Putamen (tissue), 1 donor: ENCODE measurements around the gene ZC3H18.

ENCODE experiments used
- DNase-seq: peaks from one replicate; pipeline ENCODE4 v3.0.0-alpha.2; 2016; ENCODE audit warnings: low spot score

The ZC3H18 gene

DNA sequence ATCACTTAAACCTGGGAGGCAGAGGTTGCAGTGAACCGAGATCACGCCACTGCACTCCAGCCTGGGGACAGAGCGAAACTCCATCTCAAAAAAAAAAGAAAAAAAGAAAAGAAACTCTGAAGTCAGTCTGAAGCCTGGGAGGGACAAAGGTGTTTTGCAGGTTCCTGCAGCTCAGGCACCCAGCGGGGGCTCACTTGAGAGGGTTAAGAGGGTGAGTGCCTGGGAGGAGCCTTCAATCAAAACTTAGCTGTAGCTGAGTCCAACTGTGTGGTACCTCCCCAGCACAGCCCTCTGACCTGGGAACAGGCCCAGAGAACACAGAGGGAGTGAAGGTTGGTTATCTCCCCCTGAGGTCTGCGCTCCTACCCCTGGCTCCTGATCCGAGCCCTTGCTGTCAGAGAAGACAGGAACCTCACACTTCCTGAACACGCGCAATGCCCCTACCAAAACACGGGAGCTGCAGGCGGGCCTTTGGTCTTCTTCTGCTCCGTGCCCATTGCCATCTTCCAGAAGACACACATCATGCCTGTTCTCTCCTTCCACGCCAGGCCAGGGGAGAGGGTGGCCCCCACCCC, 20.4 kb upstream of the ZC3H18 start:
- no peak for DNase-seq

DNA sequence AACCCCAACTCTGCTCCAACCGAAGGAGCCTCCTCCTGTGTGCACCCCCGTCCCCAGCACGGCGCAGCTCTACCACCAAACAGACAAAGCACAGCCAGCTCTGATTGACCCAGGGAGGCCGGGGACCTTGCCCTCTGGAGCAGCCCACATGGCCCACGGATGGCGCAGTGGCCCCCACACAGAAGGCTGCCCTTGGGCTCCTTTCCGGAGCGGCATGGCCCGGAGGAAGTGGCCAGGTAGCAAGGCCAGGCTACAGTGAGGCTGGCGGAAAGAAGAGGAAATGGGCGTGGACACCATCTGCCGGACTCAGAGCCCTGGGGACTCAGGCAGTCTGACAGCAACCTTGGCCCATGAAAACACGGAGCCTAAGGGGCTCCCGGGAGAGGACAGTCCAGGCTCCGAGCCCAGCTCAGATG, 19.9 kb upstream of the ZC3H18 start:
- DNase-seq = no peak

DNA sequence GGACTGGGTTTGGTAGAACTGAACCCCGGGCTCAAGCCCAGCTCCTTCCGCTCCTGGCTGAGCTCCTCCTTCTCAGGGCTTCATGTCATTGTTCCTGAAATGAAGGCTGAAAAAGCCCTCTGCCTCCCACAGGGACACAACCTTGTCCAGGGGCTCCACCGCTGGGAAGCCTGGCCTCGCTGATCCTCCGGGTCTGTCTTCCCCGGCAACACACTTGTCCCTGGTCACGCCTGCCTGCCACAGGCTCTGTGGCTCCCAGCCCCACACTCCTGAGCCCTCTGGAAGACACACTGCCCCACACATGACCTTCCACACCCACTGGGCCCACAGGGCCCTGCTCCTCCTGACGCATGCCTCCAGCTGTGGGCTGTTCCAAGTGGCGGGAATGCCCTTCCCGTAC, 18.0 kb upstream of the ZC3H18 start:
- no peak for DNase-seq

DNA sequence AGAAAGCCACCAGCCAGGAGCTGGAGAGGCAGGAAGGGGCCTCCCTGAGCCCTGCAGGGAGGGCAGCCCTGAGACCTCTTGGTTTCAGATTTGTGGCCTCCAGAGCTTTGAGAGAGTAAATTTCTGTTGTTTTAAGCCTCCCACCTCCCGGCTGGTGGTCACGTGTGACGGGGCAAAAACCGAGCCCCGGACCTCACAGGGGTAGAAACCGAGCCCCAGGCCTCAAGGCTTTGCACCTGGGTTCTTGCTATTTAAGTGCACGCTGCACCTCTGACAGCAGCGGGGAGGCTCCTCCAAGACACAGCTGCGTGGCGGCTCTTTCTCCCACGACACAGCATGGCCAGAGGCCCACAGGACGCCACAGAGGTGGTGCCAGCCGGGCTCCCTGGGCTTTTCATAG, 17.4 kb upstream of the ZC3H18 start:
- no peak for DNase-seq

DNA sequence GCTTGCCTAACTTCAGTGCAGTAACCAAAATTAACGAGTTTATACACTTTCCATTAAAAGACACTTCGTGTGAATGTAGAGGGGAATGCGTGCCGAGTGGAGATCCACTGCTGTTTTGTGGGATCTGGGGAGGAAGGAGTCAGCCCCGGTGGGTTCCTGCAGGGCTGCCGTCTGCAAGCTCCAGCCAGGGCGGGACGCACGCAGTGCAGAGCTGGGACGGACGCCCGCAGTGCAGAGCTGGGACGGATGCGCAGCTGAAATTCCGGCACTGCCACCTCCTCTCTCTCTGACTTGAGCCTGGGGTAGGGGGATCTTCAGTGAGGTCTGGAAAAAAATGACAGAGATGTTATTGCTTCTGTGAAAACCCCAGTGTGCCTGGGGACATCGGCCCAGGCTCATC, 16.5 kb upstream of the ZC3H18 start:
- no peak for DNase-seq

DNA sequence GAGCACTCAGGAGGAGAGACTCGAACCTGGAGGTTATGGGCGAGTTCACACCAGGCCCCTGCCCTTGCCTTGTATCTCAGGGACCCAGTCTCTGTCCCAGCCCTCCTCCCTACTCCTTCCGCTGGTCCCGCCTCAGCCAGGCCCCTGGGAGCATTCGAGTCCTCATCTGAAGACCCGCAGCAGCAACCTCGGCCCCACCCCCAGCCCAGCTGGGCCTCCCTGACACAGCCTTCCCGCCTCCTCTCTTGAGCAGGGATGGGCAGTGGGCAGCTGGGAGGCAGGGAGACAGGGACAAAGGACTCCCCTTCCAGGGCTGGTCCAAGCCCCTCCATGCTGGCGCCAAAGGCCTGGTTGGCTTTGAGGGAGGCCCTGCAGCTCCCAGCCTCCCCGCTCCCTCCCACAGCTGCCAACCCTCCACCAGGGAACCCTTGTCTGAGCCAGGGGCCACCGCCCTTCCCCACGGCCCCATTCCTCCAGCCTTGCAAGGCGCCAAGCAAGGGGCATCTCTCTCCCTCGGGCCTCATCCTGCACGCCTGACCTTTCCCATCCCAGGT, 15.4 kb upstream of the ZC3H18 start:
- DNase-seq = no peak

DNA sequence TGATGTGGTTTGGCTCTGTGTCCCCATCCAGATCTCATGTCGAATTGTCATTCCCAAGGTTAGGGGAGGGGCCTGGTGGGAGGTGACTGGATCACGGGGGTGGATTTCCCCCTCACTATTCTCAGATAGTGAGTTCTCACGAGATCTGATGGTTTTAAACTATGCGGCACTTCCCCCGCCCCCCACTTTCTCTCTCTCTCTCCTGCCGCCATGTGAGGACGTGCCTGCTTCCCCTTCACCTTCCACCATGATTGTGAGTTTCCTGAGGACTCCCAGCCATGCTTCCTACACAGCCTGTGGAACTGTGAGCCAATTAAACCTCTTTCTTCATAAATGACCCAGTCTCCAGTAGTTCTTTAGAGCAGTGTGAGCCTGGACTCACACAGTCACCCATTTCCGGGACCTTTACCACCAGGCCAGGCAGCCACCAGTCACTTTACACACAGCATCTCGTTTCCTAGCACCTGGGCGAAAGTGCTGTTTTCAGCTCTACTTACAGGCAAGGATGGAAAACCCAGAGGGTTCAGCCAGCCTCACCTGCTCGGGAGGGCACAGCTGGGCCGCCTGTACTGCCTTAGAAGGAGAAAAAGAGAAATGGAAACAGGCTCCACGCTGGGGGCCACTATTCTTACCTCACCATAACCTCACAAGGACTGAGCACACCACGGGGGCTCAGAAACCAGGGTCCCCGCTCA, 13.8 kb upstream of the ZC3H18 start:
- no peak for DNase-seq

DNA sequence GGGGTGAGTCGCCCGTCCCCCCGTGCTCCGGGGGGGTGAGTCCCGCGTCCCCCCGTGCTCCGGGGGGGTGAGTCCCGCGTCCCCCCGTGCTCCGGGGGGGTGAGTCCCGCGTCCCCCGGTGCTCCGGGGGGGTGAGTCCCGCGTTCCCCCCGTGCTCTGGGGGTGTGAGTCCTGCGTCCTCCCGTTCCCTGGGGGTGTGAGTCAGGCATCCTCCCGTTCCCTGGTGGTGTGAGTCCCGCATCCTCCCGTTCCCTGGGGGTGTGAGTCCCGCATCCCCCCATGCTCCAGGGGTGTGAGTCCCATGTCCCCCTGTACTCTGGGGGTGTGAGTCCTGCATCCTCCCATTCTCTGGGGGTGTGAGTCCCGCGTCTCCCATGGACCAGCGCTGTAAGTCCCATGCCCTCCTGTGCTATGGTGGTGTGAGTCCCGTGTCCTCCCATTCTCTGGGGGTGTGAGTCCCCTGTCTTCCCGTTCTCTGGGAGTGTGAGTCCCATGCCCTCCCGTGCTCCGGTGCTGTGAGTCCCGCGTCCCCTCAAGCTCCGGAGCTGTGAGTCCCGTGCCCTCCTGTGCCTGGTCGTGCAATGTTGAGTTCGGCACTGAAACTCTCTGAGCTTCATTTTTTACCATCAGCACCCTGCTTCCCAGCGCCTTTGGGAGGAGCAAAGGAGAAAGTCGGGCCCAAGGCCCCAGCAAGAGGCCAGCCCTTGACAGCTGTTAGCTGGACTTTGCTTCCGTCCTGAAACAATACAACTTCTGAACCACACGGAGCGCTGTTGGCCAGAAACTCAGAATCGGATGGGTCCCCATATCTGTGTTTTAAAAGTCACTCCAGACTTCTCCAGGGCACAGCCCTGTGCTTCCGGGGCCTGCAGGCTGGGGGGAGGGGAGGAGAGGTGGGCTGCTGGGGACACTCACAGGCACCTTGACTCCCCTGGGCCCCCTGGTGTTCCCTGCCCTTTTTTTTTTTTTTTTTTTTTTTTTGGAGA, 11.5 kb upstream of the ZC3H18 start:
- no peak for DNase-seq

DNA sequence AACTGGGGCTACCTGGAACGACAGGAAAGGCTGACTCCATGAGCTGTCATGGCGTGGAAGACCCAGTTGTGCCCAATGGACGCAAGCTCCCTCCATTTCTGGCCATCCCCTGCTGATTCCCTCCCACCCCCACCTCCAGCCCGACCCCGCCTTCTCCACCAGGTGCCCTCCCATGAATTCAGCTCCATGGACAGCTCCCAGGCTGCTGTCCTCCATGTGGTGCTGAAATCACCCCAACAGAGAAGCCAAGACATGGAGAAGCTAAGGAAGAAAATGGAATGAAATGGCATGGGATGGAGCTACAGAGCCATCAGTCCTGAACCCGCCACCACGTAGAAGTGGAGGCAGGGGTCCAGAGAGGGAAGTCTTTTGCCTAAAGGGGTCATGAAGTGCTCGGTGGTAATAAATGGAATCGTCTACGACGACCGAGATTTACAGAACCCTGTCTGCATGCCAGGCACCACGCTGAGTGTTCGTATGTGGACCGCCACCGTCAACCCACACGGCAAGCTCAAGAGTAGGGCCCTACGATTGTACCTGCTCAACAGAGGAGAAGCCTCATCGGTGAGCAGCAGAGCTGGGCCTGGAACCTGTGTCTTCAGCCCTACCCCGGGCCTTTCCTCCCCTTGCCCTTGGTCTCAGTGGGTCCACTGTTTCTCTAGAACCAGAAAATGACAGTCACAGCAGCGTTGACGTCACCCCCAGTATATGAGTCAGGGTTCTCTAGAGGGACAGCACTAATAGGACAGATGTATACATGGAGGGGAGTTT, 9.3 kb upstream of the ZC3H18 start:
- no peak for DNase-seq

DNA sequence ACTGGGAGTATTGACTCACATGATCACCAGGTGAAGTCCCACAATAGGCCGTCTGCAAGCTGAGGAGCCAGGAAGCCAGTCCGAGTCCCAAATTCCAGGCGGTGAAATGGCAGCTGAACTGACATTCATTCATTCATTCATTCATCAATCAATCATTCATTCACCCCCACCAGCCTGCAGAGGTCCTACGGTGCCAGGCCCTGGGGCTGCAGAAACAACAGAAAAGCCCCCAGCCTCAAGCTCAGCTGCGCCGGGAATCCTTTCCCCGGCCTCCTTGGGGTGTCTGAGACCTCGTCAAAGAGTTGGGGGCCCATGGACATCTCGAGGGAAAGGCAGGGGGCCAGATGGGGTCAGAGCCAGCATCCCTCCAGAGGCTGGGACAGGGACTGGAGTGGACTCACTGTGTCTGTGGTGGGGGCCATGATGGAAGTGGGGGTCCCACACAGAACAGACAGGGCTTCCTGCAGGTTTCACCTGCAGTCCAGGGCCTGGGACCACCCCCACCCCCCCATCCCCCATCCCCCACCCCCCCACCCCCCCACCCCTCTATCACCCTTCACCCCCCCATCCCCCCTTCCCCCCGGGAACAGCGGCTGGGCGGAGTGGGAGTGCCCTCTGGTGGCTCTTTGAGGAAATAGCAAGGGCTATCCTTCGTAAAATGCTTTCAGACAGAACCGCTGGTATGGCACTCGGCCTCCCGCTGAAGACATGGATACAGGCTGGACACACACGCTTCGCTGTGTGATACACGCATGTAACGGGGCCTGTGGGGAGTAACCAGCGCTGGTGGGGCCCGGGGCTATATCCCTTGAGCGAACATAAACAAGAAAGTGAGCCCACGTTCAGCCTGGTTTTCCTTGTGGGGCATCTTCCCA, 8.5 kb upstream of the ZC3H18 start:
- DNase-seq = peak; percentile 32

DNA sequence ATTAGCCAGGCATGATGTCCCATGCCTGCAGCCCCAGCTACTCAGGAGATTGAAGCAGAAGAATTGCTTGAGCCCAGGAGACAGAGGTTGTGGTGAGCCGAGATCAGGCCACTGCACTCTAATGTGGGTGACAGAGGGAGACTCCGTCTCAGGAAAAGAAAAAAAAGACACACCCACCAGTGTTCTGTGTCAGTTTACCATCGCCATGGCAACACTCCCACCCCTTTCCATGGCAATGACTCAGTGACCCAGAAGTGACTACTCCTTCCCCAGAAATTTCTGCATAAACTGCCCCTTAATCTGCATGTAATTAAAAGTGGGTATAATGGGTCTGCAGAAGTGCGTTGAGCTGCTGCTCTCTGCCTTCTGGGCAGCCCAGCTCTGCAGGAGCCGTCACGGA, 4.0 kb upstream of the ZC3H18 start:
- peak; percentile 57 for DNase-seq

DNA sequence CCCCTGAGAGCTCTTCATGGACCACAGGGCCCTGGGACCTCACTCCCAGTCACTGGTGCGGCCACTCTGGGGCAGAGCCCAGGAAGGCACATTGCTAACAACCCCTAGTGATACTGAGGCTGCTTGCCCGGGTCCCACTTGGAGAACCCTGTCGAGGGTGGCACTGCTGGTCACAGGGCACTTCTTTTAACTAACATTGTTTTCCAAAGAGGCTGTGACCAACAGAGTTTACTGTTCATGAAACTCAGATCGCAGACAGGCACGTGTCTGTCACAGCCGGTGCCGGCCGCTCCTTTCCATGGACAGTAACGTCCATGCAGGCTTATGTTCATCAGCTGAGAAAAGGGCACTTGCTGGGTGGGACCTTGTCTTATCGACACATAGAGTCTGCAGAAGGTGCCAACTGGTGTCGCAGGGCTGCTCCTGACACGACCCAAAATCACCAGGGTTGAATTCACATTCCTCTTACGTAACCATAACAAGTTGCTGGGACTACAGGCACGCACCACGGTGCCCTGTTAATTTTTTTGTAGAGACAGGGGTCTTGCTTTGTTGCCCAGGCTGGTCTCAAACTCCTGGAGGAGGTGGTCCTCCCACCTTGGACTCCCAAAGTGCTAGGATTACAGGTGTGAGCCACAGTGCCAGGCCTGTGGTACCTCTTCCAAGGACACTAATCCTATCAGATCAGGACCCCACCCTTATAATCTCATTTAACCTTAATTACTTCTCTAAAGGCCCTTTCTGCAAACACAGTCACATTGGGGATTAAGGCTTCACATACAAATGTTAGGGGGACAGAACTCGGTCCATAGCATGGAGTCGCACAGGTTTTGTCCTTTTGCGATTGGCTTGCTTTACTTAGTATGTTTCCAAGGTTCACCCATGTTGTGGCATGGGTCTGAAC, 1.2 kb upstream of the ZC3H18 start:
- no peak for DNase-seq

DNA sequence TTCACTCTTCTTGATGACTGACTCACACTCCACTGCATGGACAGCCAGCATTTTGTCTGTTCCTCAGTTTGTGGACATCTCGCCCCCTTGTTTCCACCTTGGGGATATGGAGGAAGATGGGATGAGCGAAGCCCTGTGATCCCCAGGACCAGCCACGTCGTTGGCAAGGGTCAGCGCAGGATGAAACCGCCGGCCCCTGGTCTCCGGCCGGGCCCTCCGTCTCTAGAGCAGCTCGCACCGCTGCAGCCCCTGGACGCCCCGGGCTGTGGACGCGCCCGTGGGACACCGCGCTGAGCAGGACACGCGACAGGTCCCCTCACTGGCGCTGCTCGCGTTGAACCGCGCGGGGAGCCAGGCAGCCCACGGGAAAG, 604 bp upstream of the ZC3H18 start:
- DNase-seq = no peak

DNA sequence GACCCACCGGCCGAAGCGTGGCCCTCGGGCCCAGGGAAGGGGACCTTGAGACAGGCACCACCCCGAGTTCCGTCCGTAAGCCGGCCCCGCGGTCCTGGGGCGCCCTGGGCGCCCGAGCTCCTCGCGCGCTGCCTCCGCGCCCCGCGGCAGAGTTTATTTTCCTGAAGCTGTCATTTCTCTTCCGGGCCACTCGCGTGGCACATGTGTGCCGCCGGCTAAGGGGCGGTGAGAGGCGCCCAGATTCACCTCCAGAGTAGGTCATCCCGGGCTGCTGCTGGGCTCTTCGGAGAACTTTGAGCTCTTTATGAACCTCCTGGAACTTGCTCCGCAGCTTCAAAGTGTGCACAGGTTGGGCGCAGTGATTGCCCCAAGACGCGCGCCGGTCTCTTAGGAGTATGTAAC, 489 bp downstream of the ZC3H18 start:
- no peak for DNase-seq

DNA sequence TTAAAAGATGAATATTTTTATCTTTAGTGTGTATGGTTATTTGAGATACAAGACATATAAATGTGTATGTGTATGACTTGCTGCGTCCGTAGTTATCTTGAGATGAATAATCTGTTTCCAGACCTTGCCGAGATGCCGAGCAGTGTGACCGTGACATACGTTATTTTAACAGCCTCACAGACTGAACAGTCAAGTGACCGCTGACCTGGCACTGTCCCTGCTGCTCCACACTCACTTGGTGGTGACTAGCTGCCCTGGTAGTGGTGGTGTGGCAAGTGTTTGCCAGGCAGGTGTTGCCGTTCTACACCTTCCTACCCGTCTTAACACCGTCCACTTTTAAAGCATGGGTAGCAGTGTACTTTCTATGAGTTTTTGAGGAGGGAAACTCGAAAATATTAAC, 5.0 kb downstream of the ZC3H18 start:
- no peak for DNase-seq

DNA sequence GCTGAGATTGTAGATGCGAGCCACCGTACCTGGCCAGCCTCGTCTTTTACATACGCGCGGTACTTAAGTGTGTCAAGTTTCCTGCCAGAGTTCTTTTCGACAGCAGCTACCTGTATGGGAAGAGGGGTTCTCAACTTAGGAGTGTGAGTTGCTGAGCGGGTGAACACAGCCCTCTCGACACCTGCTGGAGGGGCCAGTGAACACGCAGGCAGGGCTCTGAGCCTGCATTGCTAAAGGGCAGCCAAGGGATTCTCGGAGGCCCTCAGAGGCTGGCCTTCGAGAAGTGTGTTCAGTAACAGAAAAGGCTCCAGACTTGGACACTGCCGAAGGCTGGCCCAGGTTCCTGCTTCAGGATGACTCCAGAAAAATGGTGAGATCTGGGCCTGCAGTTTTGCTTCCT, 6.1 kb downstream of the ZC3H18 start:
- no peak for DNase-seq

DNA sequence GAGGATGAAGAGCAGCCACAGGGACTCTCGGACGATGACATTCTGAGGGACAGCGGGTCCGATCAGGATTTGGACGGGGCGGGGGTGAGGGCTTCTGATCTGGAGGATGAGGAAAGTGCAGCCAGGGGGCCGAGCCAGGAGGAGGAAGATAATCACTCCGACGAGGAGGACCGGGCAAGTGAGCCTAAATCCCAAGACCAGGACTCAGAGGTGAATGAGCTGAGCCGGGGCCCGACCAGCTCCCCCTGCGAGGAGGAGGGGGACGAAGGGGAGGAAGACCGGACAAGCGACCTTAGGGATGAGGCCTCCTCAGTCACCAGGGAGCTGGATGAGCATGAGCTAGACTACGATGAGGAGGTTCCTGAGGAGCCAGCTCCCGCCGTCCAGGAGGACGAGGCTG, 7.0 kb downstream of the ZC3H18 start:
- DNase-seq = no peak

DNA sequence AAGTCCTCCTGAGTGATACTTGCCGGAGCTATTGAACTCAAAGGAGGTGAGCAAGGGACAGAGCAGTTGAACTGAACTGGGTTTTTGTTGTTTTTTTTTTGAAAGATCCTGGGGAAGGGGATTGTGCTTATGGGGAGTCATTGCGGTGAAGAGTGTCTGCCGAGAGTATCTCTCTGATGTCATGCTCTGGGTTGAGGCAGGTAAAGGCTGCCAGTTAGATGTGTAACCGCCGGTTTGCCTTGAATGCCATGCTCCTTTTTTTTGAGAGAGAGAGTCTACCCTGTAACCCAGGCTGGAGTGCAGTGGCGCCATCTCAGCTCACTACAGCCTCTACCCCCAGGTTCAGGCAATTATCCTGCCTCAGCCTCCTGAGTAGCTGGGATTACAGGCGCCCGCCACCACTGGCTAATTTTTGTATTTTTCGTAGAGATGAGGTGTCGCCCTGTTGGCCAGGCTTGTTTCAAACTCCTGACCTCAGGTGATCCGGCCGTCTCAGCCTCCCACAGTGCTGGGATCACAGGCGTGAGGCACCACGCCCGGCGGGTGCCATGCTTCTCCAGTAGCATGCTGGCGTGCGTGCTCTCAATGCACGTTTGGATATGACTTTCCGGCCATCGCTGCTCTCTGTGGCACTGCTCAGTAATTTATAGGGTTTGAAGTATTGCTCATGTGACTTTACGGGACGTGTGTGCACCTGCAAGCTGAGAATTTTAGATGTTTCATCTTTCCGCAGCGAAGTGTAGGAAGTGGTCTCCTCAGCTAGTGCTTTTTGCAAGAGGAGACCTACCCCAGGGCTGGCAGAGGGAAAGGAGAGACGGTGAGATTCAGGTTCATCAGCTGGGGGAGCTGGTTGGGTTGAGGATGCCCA, 8.5 kb downstream of the ZC3H18 start:
- no peak for DNase-seq

DNA sequence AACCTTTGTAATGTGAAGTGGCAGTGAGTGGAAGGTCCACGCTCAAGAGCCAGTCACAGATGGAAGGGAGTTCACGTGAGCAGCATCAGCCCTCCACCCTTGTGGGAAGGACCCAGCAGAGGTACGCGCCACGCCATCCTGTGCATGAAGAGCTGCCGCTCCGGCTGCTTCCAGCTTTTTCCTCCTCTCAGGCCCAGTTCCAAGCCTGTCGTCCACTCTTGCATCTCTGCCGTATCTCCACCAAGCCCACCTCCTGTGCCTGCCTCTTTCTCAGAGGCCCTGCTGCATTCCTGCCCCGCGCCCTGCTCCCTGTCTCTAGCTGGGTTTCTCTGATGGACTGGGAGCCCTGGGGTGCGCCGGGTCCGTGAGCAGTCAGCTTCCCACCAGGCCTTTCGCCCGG, 10.2 kb downstream of the ZC3H18 start:
- DNase-seq = no peak
